Measurements from ENCODE around the gene FGF8.

The FGF8 gene, protein sequence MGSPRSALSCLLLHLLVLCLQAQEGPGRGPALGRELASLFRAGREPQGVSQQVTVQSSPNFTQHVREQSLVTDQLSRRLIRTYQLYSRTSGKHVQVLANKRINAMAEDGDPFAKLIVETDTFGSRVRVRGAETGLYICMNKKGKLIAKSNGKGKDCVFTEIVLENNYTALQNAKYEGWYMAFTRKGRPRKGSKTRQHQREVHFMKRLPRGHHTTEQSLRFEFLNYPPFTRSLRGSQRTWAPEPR

DNA sequence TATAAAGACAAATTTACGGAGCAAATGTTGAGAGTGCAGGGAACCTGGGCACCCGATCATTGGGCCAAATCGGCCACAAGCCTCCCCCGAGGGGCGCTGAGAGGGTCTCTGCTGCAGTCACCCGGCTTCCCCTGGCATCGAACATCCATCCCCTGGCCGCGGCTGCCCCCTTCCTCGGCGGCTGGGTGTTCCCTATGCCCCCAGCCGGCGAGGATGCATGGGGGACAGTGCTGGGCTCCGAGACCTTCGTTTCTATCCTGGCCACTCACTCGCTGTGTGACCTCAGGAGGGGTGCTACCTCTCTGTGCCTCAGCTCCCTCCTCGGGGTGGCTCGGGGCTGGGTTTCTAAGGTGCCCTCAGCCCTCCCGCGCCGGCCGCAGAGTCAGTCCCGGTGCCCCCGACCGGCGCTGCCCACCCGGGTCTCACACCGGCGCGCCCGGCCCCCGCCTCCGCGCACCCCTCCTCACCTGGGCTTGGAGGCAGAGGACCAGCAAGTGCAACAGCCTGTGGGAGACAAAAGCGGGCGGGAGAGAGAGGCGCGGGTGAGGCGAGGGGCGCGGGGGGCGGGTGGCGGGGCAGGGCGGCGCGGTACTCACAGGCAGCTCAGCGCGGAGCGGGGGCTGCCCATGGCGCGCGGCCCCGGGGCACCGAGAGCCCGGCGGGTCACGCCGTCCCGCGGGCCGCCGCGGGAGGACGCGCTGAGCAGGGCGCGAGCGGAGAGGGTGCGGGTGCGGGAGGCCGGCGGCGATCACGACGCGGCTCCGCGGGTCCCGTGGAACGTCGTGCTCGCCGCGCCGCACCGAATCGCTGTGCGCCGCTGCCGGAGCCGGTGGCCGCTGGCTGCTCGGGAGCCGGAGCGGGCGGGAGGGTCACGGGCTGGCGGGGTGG is at the start of gene FGF8:
FGF8 (minus strand) TSS at position 842 of the 888 bp plus-strand sequence; CDS start at position 628, 214 bp downstream.
- H3K4me1 ChIP-seq (ENCODE audit: control insufficient read depth in 2 of 2, insufficient read depth in 2 of 2, low read length in 2 of 2): peaks cover 23 to 35% of the 10 kb centered on the region in 2 donors
- no peak within 1 kb of the TSS for H3K9ac ChIP-seq (ENCODE audit: low read depth in 1 of 2, low read length in 2 of 2)
- no peak within 1 kb of the TSS for H3K4me3 ChIP-seq (ENCODE audit: low read length in 2 of 2)
- H3K27ac ChIP-seq (ENCODE audit: low read depth in 2 of 2, low read length in 2 of 2): no peak within 1 kb of the TSS
- peaks cover 46 to 49% of the 10 kb centered on the region in 2 donors for H3K27me3 ChIP-seq (ENCODE audit: control insufficient read depth in 2 of 2, insufficient read depth in 2 of 2, low read length in 2 of 2)
- H3K9me3 ChIP-seq (ENCODE audit: control insufficient read depth in 2 of 2, low read length in 2 of 2): no peaks in the 10 kb centered on the region
- no peaks in the 10 kb centered on the region for H3K36me3 ChIP-seq (ENCODE audit: control insufficient read depth in 2 of 2, insufficient read depth in 2 of 2, low read length in 2 of 2)

DNA sequence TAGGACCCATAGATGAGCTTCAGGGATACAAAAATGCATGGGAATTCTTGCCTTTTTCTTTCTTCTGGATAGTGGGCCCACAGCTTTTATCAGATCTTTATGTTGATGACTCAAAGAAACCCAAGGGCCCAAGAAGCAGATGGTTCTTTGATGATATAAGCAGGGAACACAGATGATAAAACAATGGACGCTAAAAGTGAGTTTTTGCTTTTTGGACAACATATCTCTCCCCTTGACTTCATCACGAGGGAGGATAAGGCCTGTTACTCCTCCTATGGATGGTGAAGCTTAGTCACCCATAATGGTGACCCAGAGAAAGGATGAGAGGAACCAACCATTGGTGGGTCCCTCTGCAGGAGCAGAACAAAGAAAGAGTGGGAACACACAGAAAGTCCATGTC is 48.8 kb upstream of the FGF8 start:
- H3K4me3 ChIP-seq (ENCODE audit: low read length in 2 of 2): no peak overlapping the region
- H3K27me3 ChIP-seq (ENCODE audit: control insufficient read depth in 2 of 2, insufficient read depth in 2 of 2, low read length in 2 of 2): no peaks in the 10 kb centered on the region
- no peak overlapping the region for H3K27ac ChIP-seq (ENCODE audit: low read depth in 2 of 2, low read length in 2 of 2)

DNA sequence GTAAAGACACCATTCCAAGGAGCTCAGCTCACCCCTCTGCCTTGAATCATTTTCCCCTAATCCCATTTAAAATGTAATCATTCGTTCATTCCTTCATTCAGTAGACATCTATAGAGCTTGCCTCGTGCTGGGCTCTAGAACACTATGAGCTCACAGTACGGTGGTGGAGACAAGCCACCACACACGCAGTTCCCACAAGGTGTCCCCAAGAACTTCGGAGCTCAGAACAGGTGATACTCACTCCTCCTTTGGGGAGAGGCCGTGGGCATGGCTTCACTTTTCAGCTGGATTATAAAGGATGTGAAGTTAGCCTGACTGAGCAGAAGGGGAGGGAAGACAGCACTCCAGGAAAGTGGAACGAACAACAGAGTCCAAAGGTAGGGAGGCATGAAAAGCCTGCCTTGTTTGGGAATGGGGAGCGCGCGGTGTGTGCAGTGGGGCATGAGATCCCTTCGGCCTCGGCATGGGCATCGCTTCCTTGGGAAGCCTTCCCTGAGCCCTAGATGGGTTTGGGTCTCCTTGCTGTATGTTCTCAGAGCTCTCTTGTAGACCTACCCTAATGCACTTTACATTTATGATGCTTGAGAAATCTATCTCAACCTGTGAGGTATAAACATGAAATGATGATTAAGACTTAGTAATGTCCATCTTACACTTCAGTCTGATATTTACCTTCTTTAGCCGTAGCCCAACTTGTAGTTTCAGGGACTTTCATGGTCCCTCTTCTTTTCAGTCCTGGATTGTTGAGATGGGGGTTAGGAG is 43.1 kb upstream of the FGF8 start:
- peak overlapping the region; percentile 73 to 90 for H3K9ac ChIP-seq (ENCODE audit: low read depth in 1 of 2, low read length in 2 of 2)
- H3K4me1 ChIP-seq (ENCODE audit: control insufficient read depth in 2 of 2, insufficient read depth in 2 of 2, low read length in 2 of 2): peaks cover 12 to 13% of the 10 kb centered on the region in 2 donors
- H3K27ac ChIP-seq (ENCODE audit: low read depth in 2 of 2, low read length in 2 of 2): peak overlapping the region; percentile 95 to 96
- H3K9me3 ChIP-seq (ENCODE audit: control insufficient read depth in 2 of 2, low read length in 2 of 2): no peaks in the 10 kb centered on the region
- no peaks in the 10 kb centered on the region for H3K27me3 ChIP-seq (ENCODE audit: control insufficient read depth in 2 of 2, insufficient read depth in 2 of 2, low read length in 2 of 2)
- H3K4me3 ChIP-seq (ENCODE audit: low read length in 2 of 2): peak overlapping the region; percentile 98 to 100
- no peaks in the 10 kb centered on the region for H3K36me3 ChIP-seq (ENCODE audit: control insufficient read depth in 2 of 2, insufficient read depth in 2 of 2, low read length in 2 of 2)

More for the DNA sequence above, 48.8 kb upstream of the FGF8 start:
- Histone ChIP-seq H3K9ac (ENCODE audit: low read depth in 1 of 2, low read length in 2 of 2) (no peak overlapping the region), H3K36me3 (ENCODE audit: control insufficient read depth in 2 of 2, insufficient read depth in 2 of 2, low read length in 2 of 2) (peaks cover 0 to 3% of the 10 kb centered on the region in 2 donors), H3K4me1 (ENCODE audit: control insufficient read depth in 2 of 2, insufficient read depth in 2 of 2, low read length in 2 of 2) (peaks cover 0 to under 1% of the 10 kb centered on the region in 2 donors), H3K9me3 (ENCODE audit: control insufficient read depth in 2 of 2, low read length in 2 of 2) (no peaks in the 10 kb centered on the region)

DNA sequence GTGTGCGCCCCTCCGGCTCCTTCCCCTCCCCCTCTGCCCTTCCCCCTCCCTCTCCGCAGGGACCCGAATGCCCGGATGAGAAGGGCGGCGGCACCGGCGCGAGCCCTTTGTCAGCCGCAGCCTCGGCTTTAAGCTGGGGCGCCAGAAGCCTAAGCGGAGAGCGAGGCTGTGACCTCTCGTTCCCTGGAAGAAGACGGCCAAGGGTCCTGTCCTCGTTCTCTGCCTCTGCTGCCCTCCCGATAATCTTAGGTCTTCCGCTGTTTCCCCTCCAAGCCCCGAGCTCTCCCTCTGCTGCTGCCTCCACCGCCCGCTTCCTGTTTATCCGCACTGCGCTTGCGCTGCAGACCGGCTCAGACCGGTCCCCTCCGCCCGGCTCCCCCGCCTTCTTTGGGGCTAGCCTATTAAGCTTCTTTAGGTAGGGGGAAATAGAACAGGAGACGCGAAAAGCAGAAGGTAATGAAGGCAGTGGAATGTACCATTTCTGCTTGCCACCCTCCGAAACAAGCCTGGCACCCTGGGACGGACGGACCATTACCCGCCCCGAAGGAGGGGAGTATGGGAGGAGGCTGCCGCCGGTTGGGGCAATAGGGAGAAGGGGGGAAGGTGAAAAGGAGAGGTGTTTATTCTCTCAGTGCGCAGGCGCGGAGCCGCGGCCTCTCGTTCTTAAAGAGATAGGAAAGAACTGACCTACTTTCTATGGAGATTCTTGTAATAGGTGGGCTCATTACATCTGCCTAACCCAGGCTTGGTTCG is 42.4 kb upstream of the FGF8 start, which contains the start of gene OGA:
OGA (minus strand) TSS at position 326 of the 753 bp plus-strand sequence. CDS start 422 bp downstream, outside the sequence.
- Histone ChIP-seq H3K9ac (ENCODE audit: low read depth in 1 of 2, low read length in 2 of 2) (peak within 1 kb of the TSS; percentile 90 to 99), H3K36me3 (ENCODE audit: control insufficient read depth in 2 of 2, insufficient read depth in 2 of 2, low read length in 2 of 2) (no peaks in the 10 kb centered on the region), H3K27ac (ENCODE audit: low read depth in 2 of 2, low read length in 2 of 2) (peak within 1 kb of the TSS; percentile 95 to 96), H3K9me3 (ENCODE audit: control insufficient read depth in 2 of 2, low read length in 2 of 2) (no peaks in the 10 kb centered on the region), H3K27me3 (ENCODE audit: control insufficient read depth in 2 of 2, insufficient read depth in 2 of 2, low read length in 2 of 2) (no peaks in the 10 kb centered on the region), H3K4me1 (ENCODE audit: control insufficient read depth in 2 of 2, insufficient read depth in 2 of 2, low read length in 2 of 2) (peaks cover 15% of the 10 kb centered on the region in 2 donors), H3K4me3 (ENCODE audit: low read length in 2 of 2) (peak within 1 kb of the TSS; percentile 98 to 100)

DNA sequence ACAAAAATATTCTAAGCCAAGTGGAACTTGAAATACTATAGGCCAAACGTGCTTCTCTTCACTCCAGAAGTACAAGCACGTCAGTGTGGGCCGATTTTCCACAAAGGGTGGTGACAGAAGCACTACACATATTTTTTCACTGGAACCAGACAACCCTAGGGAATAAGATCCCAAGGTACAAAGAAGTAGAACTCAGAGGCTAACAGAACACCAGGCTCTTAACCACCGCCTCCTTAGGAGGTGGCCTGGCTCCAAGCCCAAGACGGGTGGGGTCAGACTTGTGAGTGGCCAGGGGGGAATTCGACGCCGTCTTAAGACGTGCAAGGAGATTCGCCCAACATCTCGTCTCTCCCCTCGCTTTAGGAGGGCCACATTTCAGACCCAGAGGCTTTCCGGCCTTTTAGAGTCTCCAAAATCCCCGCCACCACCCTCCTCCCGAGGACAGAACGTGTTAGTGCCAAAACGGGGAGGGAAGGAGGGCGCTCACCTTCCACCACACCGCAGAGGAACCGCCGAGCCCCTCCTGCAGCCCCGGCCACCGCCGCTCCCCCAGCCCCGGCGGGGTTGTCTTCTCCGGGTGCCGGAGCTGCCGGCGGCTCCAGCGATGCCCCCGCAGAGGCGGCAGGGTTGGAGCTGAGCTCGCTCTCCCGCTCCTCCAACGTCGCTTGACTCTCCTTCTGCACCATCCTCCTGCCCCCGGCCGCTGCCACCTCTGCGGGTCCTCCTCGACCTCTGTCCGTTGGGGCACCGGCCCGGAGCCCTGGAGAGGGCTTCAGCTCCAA is 41.6 kb upstream of the FGF8 start:
- Histone ChIP-seq H3K9ac (ENCODE audit: low read depth in 1 of 2, low read length in 2 of 2) (peak overlapping the region; percentile 90 to 99), H3K27ac (ENCODE audit: low read depth in 2 of 2, low read length in 2 of 2) (peak overlapping the region; percentile 95 to 96), H3K9me3 (ENCODE audit: control insufficient read depth in 2 of 2, low read length in 2 of 2) (no peaks in the 10 kb centered on the region), H3K4me1 (ENCODE audit: control insufficient read depth in 2 of 2, insufficient read depth in 2 of 2, low read length in 2 of 2) (peaks cover 15% of the 10 kb centered on the region in 2 donors), H3K27me3 (ENCODE audit: control insufficient read depth in 2 of 2, insufficient read depth in 2 of 2, low read length in 2 of 2) (no peaks in the 10 kb centered on the region), H3K36me3 (ENCODE audit: control insufficient read depth in 2 of 2, insufficient read depth in 2 of 2, low read length in 2 of 2) (peaks cover 2 to 4% of the 10 kb centered on the region in 2 donors), H3K4me3 (ENCODE audit: low read length in 2 of 2) (peak overlapping the region; percentile 98 to 100)

DNA sequence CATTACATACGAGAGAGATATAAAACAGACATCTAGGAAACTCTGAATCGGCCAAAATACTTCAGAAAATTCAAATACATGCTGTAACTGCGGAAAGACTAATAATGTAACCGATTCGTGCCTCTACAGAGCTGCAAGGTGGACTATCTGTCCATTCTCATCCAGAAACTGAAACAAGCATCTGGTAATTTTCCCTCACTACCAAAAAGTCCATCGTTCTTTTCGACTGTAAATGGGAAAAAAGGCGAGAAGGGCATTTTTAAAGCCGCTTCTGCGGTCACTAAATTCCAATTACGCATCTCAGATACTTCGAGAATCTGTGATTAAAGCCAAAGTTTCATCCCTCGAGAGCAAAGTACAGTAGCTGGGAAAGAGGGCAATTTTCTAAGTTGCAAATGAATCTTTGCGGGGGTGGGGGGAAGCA is 41.0 kb upstream of the FGF8 start:
- H3K9ac ChIP-seq (ENCODE audit: low read depth in 1 of 2, low read length in 2 of 2): peak overlapping the region; percentile 90 to 99
- H3K27ac ChIP-seq (ENCODE audit: low read depth in 2 of 2, low read length in 2 of 2): peak overlapping the region; percentile 95 to 96
- H3K9me3 ChIP-seq (ENCODE audit: control insufficient read depth in 2 of 2, low read length in 2 of 2): no peaks in the 10 kb centered on the region
- peaks cover 7 to 10% of the 10 kb centered on the region in 2 donors for H3K36me3 ChIP-seq (ENCODE audit: control insufficient read depth in 2 of 2, insufficient read depth in 2 of 2, low read length in 2 of 2)
- peak overlapping the region; percentile 98 to 100 for H3K4me3 ChIP-seq (ENCODE audit: low read length in 2 of 2)
- peaks cover 15% of the 10 kb centered on the region in 2 donors for H3K4me1 ChIP-seq (ENCODE audit: control insufficient read depth in 2 of 2, insufficient read depth in 2 of 2, low read length in 2 of 2)
- no peaks in the 10 kb centered on the region for H3K27me3 ChIP-seq (ENCODE audit: control insufficient read depth in 2 of 2, insufficient read depth in 2 of 2, low read length in 2 of 2)

DNA sequence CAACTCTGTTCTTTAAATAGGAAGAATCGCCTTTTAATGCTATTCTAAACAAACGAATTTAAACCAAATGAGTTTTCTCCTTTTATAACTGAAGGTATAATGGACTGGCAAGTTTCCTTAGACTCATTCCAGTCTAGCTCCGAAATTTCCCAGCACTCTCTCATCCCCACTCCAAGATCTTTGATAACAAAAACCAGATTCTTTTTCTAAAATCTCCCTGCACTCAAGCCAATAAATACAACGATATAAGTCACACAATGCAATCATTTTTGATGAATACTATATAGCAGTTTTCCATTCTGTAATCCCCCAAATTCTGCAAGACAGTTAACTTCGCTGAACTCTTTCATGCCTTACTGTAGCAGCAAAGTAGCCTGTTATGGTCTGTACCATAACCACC is 40.5 kb upstream of the FGF8 start:
- peak overlapping the region; percentile 98 to 100 for H3K4me3 ChIP-seq (ENCODE audit: low read length in 2 of 2)
- H3K36me3 ChIP-seq (ENCODE audit: control insufficient read depth in 2 of 2, insufficient read depth in 2 of 2, low read length in 2 of 2): peaks cover 10 to 12% of the 10 kb centered on the region in 2 donors
- H3K27me3 ChIP-seq (ENCODE audit: control insufficient read depth in 2 of 2, insufficient read depth in 2 of 2, low read length in 2 of 2): no peaks in the 10 kb centered on the region
- H3K27ac ChIP-seq (ENCODE audit: low read depth in 2 of 2, low read length in 2 of 2): no peak overlapping the region
- H3K4me1 ChIP-seq (ENCODE audit: control insufficient read depth in 2 of 2, insufficient read depth in 2 of 2, low read length in 2 of 2): peaks cover 15% of the 10 kb centered on the region in 2 donors
- peak overlapping the region; percentile 90 to 99 for H3K9ac ChIP-seq (ENCODE audit: low read depth in 1 of 2, low read length in 2 of 2)
- H3K9me3 ChIP-seq (ENCODE audit: control insufficient read depth in 2 of 2, low read length in 2 of 2): no peaks in the 10 kb centered on the region

DNA sequence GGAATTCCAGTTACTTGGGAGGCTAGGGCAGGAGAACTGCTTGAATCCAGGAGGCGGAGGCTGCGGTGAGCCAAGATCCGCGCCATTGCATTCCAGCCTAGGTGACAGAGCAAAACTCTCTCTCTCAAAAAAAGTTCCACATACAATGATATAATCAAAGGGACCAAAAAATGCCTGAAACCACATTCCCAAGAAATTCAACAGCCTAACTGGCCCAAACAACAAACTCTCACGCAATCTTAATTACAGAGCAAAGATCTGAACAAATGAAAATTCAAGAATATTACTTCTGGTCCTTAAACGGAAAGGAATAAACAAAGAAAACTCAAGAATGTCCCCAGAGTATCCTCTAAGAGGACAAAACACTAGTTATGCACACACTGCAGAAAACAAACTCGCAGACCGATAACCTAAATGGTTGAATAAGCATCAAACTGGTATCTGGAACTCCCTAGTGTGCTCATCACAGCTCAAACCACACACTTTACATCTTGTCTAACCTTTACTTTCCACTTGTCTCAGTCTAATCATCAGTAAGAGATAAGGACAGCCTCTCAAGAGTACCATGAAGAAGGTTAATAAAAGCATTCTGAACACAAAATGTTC is 38.7 kb upstream of the FGF8 start:
- H3K36me3 ChIP-seq (ENCODE audit: control insufficient read depth in 2 of 2, insufficient read depth in 2 of 2, low read length in 2 of 2): peaks cover 17 to 19% of the 10 kb centered on the region in 2 donors
- no peaks in the 10 kb centered on the region for H3K9me3 ChIP-seq (ENCODE audit: control insufficient read depth in 2 of 2, low read length in 2 of 2)
- H3K9ac ChIP-seq (ENCODE audit: low read depth in 1 of 2, low read length in 2 of 2): no peak overlapping the region
- no peak overlapping the region for H3K27ac ChIP-seq (ENCODE audit: low read depth in 2 of 2, low read length in 2 of 2)
- H3K4me1 ChIP-seq (ENCODE audit: control insufficient read depth in 2 of 2, insufficient read depth in 2 of 2, low read length in 2 of 2): peaks cover 15% of the 10 kb centered on the region in 2 donors
- H3K4me3 ChIP-seq (ENCODE audit: low read length in 2 of 2): peak overlapping the region; percentile 98 to 100
- no peaks in the 10 kb centered on the region for H3K27me3 ChIP-seq (ENCODE audit: control insufficient read depth in 2 of 2, insufficient read depth in 2 of 2, low read length in 2 of 2)

Measured in mucosa of rectum (tissue), 2 donors.